Measurements from ENCODE around the gene TASP1.

TASP1 gene

DNA sequence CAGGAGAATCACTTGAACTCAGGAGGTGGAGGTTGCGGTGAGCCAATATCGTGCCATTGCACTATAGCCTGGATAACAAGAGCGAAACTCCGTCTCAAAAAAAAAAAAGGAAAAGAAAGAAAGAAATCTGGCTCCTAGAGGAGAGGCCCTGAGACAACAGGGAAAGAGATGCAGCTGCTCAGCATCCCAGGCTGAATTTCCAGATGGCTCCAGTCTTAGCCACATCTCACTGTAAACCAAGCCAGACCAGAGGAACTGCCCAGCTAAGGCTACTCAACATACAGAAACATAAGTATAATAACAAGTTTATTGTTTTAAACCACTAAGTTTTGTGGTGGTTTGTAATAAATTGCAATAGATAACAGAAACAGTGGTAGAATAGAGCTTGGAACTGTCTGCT, 38.5 kb upstream of the TASP1 start:
- no peak for TF ChIP-seq CTCF (IDR thresholded peaks at IDR 0.05)

DNA sequence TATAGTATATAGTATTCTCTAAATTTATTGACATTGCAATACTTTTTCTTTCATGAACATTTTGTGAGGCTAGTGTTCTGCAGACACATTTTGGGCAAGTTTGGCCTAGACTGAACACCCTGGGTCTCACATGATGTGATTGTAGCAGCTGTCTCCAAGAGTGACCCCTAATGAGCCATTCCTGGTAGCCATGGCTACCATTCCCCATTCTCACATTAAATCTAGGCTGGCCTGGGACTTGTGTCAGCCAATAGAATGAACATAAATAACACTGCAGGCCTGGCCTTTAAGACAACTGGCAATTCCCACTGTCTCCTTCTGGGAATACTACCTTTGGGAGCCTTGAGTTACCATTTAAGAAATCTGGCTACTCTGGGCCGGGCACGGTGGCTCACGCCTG, 38.0 kb upstream of the TASP1 start:
- no peak for TF ChIP-seq CTCF (IDR thresholded peaks at IDR 0.05)

- no peak for TF ChIP-seq CTCF (IDR thresholded peaks at IDR 0.05)
Measured at GRCh38 chr20:13672690-13673089, 34.0 kb upstream of the TASP1 start.

- TF ChIP-seq CTCF (IDR thresholded peaks at IDR 0.05): no peak
Measured at GRCh38 chr20:13671916-13672378, 33.2 kb upstream of the TASP1 start.

- no peak for TF ChIP-seq CTCF (IDR thresholded peaks at IDR 0.05)
Measured at GRCh38 chr20:13671512-13671911, 32.8 kb upstream of the TASP1 start.

- no peak for TF ChIP-seq CTCF (IDR thresholded peaks at IDR 0.05)
Measured at GRCh38 chr20:13670160-13670559, 31.4 kb upstream of the TASP1 start.

DNA sequence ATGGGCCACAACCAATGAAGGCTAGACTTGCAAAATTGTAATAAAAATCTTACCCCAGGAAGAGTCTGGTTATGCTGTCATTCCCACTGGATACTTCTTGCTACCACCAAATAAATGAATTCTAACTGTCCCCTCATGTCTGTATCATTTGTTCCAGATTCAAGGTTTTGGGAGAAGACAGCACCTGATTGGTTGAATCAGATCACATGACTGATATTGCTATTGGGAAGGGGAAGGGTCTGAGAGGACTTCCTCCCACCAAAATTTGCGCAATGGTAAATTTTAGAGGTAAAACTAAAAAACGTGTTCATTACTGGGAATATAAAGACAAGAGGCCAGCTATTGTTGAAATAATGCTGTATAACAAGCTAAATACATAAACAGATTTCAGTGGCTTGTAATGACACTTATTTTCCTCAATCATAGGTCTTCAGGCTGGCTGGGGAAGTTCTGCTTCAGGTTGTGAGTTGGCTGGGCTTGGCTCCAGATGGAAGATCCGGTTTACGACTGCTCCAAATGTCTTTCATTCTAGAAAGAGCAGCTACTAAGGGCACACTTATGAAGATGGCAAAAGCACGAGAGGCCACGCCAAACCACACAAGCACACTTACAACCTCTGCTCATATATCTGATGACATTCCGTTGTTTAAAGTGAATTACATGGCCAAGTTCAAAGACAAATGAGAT, 27.1 kb upstream of the TASP1 start:
- TF ChIP-seq CTCF (IDR thresholded peaks at IDR 0.05): no peak
